Progenitor cell of endocrine pancreas (in vitro differentiated cells): ENCODE results near the gene KCNMA1. TPM values are rescaled to one million over a fixed set of nuclear protein-coding genes. Genes with fewer than 3 reads are reported as not detected.

Experiments
- DNase-seq: peaks from one replicate; pipeline ENCODE4 v3.0.0; 2021; ENCODE audit warnings: low spot score; ENCODE audit not compliant: unreplicated experiment
- H3K27ac Mint-ChIP-seq: 2 replicates; pipeline ENCODE4 v1.8.0; 2021; ENCODE audit warnings: mild to moderate bottlenecking, moderate library complexity, mixed read lengths
- H3K27me3 Mint-ChIP-seq: 2 replicates; pipeline ENCODE4 v1.8.0; 2021; ENCODE audit warnings: mixed read lengths
- H3K36me3 Mint-ChIP-seq: 2 replicates; pipeline ENCODE4 v1.8.0; 2022; ENCODE audit warnings: mixed read lengths; ENCODE audit not compliant: insufficient read depth
- H3K4me1 Mint-ChIP-seq: 2 replicates; pipeline ENCODE4 v1.8.0; 2021; ENCODE audit warnings: low read depth, mixed read lengths
- H3K4me3 Mint-ChIP-seq: 2 replicates; pipeline ENCODE4 v1.8.0; 2021; ENCODE audit warnings: low read depth, mild to moderate bottlenecking, moderate library complexity, mixed read lengths
- H3K9me3 Mint-ChIP-seq: 2 replicates; pipeline ENCODE4 v1.8.0; 2021; ENCODE audit warnings: low read depth, mixed read lengths
- total RNA-seq: library from RNA; stranded (reverse); gene quantifications from 2 replicates; pipeline ENCODE4 v1.2.1, GENCODE V29; 2021
- TF ChIP-seq, protein P1 (sequence below): fragments of 200-600 bp; sonication (generic); IDR thresholded peaks from one replicate; pipeline ENCODE4 v1.5.0; 2021; ENCODE audit warnings: antibody characterized with exemption, mild to moderate bottlenecking; ENCODE audit not compliant: unreplicated experiment

Gene KCNMA1
- total RNA-seq, 1 donor from 2014 or later = 5.8 TPM

DNA sequence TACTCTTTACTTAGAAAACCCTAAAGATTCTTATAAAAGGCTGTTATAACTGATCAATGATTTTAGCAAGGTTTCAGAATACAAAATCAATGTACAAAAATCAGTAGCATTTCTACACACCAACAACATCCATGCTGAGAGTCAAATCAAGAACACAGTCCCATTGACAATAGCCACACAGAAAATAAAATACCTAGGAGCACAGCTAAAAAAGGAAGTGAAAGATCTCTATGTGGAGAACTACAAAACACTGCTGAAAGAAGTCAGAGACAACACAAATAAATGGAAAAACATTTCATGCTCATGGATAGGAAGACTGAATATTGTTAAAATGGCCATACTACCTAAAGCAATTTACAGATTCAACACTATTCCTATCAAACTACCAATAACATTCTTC, 427.0 kb downstream of the KCNMA1 start:
- H3K4me3 Mint-ChIP-seq = no peak overlapping the region

DNA sequence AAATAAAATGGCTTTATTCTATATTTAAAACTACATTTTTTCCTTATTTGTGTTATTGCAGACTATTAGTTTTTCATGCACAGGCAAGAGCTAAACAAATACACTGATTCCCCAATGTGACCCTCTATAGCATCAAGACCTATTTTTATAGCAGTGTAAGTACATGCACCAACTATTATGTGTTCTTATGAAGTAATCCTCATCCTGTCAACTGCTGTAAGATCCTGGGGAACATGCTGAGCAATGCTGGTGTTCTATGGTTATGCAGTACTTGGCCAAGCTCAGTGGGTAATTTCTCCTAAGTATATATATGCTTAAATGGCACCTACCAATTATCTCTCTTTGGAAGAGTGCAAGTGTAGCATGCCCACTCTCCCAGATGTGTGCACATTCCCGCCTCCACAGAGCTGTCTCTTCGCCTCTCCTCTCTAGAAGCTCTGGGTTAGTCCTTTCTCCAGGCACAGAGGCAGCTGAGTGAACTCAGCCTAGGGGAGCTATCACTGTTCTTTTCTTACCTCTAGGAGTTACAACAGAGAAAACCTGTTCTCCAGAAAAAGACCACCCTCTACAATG, 428.8 kb downstream of the KCNMA1 start:
- H3K4me3 Mint-ChIP-seq = no peak overlapping the region
- peaks cover 11% of the 10 kb centered on the region for H3K4me1 Mint-ChIP-seq
- peaks cover 4% of the 10 kb centered on the region for H3K27me3 Mint-ChIP-seq
- H3K9me3 Mint-ChIP-seq = peaks cover 16% of the 10 kb centered on the region
- no peak for DNase-seq
- TF ChIP-seq, protein P1, sequence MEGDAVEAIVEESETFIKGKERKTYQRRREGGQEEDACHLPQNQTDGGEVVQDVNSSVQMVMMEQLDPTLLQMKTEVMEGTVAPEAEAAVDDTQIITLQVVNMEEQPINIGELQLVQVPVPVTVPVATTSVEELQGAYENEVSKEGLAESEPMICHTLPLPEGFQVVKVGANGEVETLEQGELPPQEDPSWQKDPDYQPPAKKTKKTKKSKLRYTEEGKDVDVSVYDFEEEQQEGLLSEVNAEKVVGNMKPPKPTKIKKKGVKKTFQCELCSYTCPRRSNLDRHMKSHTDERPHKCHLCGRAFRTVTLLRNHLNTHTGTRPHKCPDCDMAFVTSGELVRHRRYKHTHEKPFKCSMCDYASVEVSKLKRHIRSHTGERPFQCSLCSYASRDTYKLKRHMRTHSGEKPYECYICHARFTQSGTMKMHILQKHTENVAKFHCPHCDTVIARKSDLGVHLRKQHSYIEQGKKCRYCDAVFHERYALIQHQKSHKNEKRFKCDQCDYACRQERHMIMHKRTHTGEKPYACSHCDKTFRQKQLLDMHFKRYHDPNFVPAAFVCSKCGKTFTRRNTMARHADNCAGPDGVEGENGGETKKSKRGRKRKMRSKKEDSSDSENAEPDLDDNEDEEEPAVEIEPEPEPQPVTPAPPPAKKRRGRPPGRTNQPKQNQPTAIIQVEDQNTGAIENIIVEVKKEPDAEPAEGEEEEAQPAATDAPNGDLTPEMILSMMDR = no peak
- peaks cover 1% of the 10 kb centered on the region for H3K36me3 Mint-ChIP-seq
- no peak overlapping the region for H3K27ac Mint-ChIP-seq

More for the DNA sequence above, 427.0 kb downstream of the KCNMA1 start:
- H3K36me3 Mint-ChIP-seq = peaks cover 1% of the 10 kb centered on the region
- H3K9me3 Mint-ChIP-seq = peaks cover 9% of the 10 kb centered on the region
- H3K4me1 Mint-ChIP-seq = peaks cover 11% of the 10 kb centered on the region
- no peak overlapping the region for H3K27ac Mint-ChIP-seq
- TF ChIP-seq, protein P1 = no peak
- H3K27me3 Mint-ChIP-seq = peaks cover 4% of the 10 kb centered on the region
- DNase-seq = no peak

DNA sequence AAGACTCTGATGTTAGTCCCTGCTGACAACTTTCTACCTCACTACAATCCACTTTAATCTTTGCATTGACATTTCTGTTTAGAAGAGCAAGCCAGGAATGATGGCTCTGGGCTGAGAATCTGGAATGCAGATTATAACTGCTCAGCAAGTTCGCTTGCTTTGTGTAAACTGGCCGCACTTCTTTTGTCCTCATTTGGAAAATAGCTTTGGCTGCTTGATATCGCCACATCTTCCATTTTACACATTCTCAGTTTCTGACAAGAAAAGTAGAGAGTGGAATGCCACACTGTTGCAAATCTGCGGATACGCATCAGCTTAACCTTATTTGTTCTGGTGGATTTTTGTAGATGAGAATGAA, 429.8 kb downstream of the KCNMA1 start:
- H3K27ac Mint-ChIP-seq = peak overlapping the region; percentile 46
- no peak overlapping the region for H3K4me3 Mint-ChIP-seq
- peaks cover 1% of the 10 kb centered on the region for H3K36me3 Mint-ChIP-seq
- peaks cover 11% of the 10 kb centered on the region for H3K4me1 Mint-ChIP-seq
- TF ChIP-seq, protein P1 = no peak
- peaks cover 11% of the 10 kb centered on the region for H3K27me3 Mint-ChIP-seq
- H3K9me3 Mint-ChIP-seq = peaks cover 16% of the 10 kb centered on the region
- no peak for DNase-seq

DNA sequence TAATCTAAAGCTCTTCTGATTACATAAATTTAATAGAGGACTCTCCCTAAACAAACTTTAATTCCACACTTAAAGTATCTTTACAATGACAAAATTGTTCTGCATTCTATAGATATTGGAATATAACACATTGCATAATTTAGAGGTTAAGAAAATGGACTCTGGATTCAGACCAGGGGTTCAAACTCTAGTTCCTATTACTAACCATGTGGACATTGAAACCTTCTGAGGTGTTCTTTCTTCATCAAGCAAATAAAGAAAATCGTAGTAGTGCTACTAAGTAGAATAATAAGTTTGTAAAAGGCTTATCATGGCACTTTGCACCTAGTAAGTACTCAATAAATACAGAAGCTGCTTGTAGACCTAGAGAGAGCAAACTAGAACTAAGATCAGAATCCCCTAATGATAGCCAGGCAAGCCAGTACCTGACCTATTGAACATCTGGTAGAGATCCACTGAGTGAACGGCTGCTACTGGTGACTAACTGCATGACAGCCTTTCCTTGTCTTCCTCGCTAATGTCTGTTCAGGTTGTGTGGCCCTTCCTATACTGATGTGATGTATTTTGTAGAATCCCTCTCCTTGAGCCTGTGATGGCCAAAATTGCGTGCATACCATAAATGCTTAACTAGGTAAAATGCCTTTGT, 430.3 kb downstream of the KCNMA1 start:
- Mint-ChIP-seq H3K4me1 (peaks cover 11% of the 10 kb centered on the region), H3K36me3 (peaks cover 1% of the 10 kb centered on the region), H3K9me3 (peaks cover 16% of the 10 kb centered on the region), H3K27me3 (peaks cover 12% of the 10 kb centered on the region), H3K27ac (no peak overlapping the region), H3K4me3 (no peak overlapping the region)
- TF ChIP-seq, protein P1 = no peak
- DNase-seq = no peak

DNA sequence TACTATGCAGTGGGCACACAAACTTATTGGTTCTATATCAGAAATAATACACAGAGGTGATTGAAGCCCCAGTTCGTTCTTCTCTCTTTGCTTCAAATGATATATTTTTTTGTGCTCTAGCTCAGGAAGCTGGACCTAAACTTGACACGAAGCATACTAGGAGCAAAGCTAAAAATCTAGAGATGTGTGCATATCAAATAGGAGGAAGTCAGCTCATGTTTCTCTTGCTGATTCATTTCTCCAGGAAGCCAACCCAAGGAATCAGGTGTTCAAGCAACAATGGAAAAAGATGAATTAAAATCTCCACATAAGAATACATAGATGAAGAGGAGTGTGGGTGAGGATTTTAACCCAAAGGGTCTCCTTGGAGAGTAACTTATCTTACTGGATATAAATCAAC, 432.5 kb downstream of the KCNMA1 start:
- Mint-ChIP-seq H3K36me3 (no peaks in the 10 kb centered on the region), H3K4me3 (no peak overlapping the region), H3K27me3 (peaks cover 20% of the 10 kb centered on the region), H3K27ac (no peak overlapping the region), H3K4me1 (peaks cover 21% of the 10 kb centered on the region), H3K9me3 (peaks cover 7% of the 10 kb centered on the region)
- DNase-seq = no peak
- TF ChIP-seq, protein P1 = no peak
